Measurements from ENCODE around the gene LIN28B.
"Not testable (repeated sequence)": the region's sequence is repeated elsewhere in the genome, so short reads cannot be mapped to it uniquely, and the experiment has no call there.

Gene LIN28B

DNA sequence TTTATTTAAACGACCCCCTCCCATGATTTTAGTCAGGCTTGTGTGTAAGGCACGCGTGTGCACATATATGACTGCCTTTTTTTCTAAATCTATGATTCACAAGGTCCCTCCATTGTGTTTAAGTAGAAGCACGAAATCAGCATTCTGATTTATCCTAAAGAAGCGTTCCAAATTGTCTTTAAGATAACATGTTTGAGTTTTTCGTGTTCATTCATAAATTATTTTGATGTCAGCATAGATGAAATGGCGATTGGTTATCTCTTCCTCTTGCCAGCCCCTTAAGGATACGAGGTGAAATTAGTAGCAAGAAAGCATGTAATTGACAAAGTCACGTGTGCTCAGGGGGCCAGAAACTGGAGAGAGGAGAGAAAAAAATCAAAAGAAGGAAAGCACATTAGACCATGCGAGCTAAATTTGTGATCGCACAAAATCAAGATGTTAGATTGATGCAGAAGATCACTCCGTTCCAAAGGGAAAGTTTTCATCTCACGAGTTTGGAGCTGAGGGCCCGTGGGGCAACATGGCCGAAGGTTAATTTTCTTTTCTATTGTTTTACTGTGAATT is at the start of gene LIN28B:
Gene LIN28B (plus strand): TSS at position 377 of the 564 bp plus-strand sequence. CDS start 144 bp downstream, at position 521.
- no peak for DNase-seq

DNA sequence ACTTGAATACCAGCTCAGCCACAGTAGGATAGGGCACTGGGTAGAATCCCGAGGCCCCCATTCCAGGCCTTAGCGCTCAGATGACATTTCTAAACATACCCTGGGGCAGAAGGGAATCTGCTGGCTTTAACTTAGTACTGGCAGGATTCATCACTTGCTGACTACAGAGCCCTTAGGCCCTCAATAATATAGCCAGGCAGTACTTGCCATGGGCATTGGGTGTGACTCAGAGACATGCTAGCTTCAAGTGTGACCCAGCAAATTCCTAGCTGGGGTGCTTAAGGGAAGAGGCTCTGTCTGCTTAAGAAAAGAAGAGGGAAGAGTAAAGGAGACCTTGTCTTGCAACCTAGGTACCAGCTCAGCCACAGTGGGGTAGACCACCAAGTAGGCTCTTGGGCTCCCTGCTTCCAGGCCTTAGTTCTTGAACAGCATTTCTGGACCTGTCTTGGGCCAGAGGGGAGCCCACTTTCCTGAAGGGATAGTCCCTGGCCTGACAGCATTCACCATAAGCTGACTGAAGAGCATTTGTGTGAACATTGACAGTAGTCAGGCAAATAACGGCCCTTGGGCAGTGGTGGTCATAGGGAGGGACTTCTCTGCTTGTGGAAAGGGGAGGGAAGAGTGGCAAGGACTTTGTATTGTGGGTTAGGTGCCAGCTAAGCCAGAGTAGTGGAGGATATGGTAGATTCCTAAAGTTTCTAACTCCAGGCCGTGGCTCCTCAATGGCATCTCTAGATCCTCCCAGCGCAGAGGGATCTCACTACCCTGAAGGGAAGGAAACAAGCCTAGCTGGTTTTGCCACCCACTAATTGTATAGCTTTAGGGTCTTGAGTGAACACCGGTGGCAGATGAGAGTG is 48.6 kb upstream of the LIN28B start:
- DNase-seq: no peak

GRCh38 chr6:104908888-104909525 is 47.9 kb upstream of the LIN28B start:
- DNase-seq: no peak

- no peak for DNase-seq
These were observed 35.0 kb upstream of the LIN28B start for GRCh38 chr6:104921896-104922295.

- DNase-seq: no peak
These were observed 28.8 kb upstream of the LIN28B start for GRCh38 chr6:104928141-104928540.

DNA sequence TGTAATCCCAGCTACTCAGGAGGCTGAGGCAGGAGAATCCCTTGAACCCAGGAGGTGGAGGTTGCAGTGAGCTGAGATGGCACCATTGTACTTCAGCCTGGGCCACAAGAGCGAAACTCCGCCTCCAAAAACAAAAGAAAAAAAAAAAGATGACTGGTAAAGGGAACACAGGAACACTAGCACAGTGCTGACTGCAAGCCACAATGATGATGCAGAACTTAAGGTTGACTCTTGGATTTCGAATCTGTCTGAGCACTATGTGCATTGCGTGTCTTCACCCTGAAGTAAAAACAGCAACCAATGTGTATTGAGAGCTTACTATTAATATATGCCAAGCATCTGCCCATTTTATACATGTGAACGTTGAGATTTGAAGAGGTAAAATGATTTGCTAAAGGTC is 27.6 kb upstream of the LIN28B start:
- no peak for DNase-seq

DNA sequence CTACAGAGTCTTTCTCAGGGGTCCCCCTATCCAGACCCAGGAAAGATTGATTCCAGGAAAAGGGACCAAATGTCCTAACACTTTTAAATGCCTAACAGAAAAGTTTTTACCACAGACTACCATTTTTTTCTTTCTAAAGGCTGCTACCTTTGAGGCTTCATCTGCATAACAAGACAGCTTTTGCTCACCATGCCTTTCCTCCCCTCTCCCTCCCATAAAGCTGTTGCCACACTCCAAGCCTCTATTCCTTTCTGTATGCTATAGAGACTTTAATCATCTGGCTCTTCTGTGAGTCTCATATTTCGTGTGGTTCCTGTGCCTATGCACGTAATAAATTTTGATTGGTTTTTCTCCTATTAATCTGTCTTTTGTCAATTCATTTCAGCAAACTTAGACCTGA is 26.0 kb upstream of the LIN28B start:
- DNase-seq: no peak

- no peak for DNase-seq
These were observed 20.0 kb upstream of the LIN28B start for GRCh38 chr6:104936766-104937535.

DNA sequence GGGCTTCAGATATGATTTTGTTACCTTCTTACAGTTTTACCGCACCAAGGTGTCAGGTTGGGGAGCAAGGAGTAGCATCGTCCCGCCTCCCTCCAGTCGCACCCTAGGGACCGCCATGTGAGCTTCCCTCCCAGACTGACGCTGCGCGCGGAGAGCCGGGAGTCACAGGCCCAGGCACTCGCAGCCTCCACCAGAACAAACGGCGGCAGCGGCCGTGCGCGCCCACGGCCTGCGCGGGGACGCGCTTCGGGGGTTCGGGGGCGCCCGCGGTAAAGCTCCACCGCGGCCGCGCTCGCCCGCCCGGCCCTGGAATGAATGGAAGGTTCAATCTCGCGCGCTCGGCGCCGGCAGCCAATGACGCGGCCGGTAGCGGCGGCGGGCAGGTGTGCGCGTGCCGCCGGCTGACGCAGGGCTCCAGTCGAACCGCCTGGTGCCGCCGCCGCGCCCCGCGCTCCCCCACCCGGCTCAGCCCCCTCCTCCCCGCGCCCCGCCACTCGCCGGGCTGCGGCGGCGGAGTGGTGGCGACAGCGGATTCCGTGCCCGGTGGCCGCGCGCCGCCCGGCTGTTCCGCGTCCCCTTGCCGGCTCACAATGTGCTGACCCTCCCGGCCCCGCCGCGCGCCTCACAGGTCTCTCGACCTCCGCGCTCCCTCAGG is 16.5 kb upstream of the LIN28B start:
- DNase-seq: no peak

GRCh38 chr6:104940893-104941728 is 15.8 kb upstream of the LIN28B start:
- DNase-seq: no peak

GRCh38 chr6:104941729-104942091 is 15.2 kb upstream of the LIN28B start:
- no peak for DNase-seq

DNA sequence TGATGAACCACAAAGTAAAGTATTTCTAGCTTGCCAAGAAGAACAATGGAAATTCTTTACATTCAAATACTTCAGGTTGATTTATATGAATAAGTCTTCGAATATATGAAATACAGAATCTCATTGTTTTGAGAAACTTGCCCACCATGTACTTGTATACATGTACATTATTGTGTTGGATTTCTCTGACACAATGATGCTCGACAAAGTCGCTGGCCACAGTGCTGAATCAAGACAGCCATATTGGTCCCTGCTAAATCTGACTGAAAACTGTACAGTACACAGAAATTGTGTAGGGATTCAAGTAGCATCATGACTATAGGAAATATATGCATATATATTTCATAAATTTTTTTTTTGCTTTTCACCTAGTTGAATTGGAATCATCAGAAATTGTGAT is 13.1 kb upstream of the LIN28B start:
- DNase-seq: no peak

DNA sequence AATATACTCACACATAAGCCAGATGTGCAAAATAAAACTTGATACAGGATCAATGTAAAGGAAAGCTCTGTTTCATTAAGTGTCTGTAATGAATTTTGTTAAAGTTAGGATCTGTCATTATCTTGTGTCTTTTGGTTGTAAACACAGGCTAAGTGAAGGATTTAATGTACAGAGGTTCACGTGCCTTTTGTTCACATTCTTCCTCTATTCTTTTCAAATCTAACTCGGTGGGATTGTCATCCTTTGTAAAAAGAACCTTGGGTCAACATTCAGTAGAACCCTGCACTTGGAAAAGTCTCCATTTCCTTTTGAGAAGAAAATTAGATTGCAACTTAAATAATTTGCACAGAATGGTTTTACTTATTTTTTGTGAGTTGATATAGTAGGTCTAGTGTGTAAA is 7.7 kb upstream of the LIN28B start:
- DNase-seq: no peak

GRCh38 chr6:104951677-104952076 is 5.2 kb upstream of the LIN28B start:
- DNase-seq: no peak

GRCh38 chr6:104952911-104953399 is 4.0 kb upstream of the LIN28B start:
- DNase-seq: no peak

- DNase-seq: not testable (repeated sequence)
These were observed 3.3 kb upstream of the LIN28B start for GRCh38 chr6:104953400-104954189.

DNA sequence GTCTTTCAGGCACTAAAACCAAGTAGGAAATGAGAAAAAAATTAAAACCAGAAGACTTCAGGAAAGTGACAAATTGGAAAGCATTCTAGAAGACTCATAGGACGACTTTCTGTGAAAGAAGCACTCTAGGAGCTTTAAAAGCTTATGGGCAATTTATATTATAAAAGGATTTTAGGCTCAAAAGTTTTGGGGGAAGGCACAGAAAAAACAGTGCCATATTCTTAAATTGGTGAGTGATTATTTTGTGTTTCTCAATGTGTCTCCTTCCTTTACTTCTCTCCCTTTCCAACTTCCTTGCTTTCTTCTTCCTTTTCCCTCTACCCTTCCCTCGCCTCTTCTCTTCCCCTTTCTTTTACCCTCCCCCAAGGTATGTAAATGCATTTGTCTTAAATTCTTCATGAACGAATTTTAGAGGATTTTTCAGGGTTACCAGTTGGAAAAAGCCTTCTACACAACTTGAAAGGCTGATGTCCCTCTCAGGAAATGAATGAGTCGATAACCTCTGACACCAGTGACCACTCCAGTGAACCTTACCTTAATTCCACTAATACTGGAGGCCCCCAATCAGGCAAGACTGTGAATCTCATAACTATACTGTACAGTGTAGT is 2.6 kb upstream of the LIN28B start:
- DNase-seq: no peak

GRCh38 chr6:104955491-104955890 is 1.4 kb upstream of the LIN28B start:
- no peak for DNase-seq

DNA sequence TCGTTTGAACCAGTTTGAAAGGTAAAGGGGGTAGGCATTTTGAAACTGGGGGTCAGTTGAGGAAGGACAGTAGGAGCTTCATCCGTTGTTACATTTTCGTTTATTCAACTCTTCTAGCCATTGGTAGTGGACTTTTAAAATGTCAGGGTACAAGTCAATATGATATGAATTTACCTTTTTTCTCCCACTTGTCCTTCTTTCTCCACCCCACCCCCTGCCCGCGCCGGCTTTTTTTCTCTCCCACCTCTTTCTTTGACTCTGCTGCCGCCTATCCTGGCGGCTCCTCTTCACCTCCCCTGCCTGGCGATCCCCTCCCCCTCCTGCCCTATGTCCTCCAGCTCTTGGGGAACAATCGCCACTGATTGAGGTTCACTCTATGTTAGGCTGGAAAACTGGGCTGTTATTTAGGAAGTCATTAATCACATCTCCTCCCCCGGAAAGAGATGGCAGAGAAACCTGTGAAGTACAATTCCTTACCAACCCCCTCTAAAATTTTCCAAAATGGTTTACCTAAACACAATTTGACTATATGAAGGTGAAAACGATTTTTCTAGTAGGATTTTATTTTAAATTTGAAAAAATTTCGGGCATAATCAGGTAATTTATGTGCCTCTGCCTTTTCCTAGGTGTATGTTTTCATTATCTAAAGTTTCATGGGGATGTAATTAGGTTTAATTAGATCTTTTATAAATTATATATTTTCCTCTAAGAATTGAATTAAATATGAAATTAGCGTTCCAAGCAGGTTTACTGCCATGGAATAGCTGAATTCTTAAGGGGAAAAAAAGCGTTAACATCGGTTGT is 778 bp upstream of the LIN28B start:
- DNase-seq: no peak
